ENCODE results near the gene ZNF839. TPM values are rescaled to one million over a fixed set of nuclear protein-coding genes. Genes with fewer than 3 reads are reported as not detected.

ZNF839 gene
- total and polyA plus RNA-seq, 2 of the 4 experiments (the other 2 are of a cell fraction), result 5.7 to 10.7 TPM

DNA sequence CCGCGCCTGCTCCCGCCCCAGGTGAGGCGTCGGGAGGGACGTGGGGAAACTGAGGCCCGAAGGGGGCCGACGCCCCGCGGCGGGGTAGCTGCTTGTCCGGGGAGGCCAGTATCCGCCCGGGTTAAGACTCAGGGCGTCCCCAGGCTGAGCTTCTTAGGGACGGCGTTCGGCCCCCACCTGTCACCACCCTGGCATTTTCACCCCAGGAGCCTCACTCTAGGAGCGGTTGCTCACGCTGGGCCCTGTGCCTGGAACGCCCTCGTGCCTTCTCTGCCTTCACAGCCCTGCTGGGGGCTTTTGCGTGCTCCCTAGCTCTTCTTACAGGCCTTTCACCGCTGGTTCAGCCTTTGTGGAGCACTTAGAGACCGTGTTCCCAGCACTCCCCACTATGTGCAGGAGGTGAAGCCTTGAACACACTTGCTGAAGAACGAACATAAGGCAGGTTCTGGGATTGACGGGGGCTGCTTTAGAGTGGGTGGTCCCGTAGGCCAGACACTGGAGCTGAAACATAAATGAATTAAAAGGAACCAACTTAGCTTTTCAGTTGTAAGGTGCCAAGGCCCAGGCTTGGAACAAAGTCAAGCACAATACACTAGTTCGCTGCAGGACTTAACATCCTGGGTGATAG is 601 bp downstream of the ZNF839 start:
- in situ Hi-C loops (cut with MboI; ENCODE audit: low sequenced_read_pairs) (loop anchor here (25.0 kb wide), 3 partner anchors 233 to 558 kb away; partner anchors contain the start of genes DYNC1H1, HSP90AA1 and PPP2R5C), intact Hi-C loops (cut with micrococcal nuclease) (no loop called here), dilution Hi-C loops (cut with HindIII; ENCODE audit: low sequenced_read_pairs, unreplicated experiment) (no loop called here)
- H3K9ac ChIP-seq (ENCODE audit: low read depth, low read length), result peak overlapping the region; percentile 94
- no peak overlapping the region for H2BK20ac ChIP-seq (ENCODE audit: low read depth, low read length)
- H3K4me1 ChIP-seq (ENCODE audit: control insufficient read depth, insufficient read depth, low read length), result peaks cover 15% of the 10 kb centered on the region
- no TSS peak for BruUV-seq (replicated peaks)
- peak overlapping the region; percentile 97 to 100 for H4K8ac ChIP-seq (ENCODE audit: low read depth in 2 of 2, low read length in 2 of 2)
- H3K9me3 ChIP-seq (ENCODE audit: control insufficient read depth, insufficient read depth, low read length), result no peaks in the 10 kb centered on the region
- H4K5ac ChIP-seq (ENCODE audit: low read depth, low read length), result peak overlapping the region; percentile 95
- H2BK5ac ChIP-seq (ENCODE audit: low read depth, low read length, poor library complexity, severe bottlenecking), result peak overlapping the region; percentile 25
- peak overlapping the region; percentile 78 for H3K4me3 ChIP-seq (ENCODE audit: insufficient read depth, low read depth, low read length)
- peak overlapping the region; percentile 96 for H2AFZ ChIP-seq (replicated peaks; ENCODE audit: low read length, poor library complexity)
- peak overlapping the region; percentile 52; the same call in 1 of the 2 replicates for H2BK120ac ChIP-seq (ENCODE audit: low read depth, low read length)
- DNase-seq (peak; percentile 56), ATAC-seq (ENCODE audit: low read depth) (peak; percentile 21)
- peak overlapping the region; percentile 91 for H2AK5ac ChIP-seq (ENCODE audit: low read depth, low read length)
- peak overlapping the region; percentile 87 for H4K91ac ChIP-seq (ENCODE audit: insufficient read depth, low read depth, low read length)
- peak overlapping the region; percentile 86 for H3K56ac ChIP-seq (ENCODE audit: extremely low read depth, insufficient read depth, low read length)
- H3K9me1 ChIP-seq (ENCODE audit: insufficient read depth, low read length), result peaks cover 20% of the 10 kb centered on the region
- no peak for TF ChIP-seq RCOR1 (IDR thresholded peaks at IDR 0.05; ENCODE audit: insufficient replicate concordance, low read length)
- TF ChIP-seq, protein P1, sequence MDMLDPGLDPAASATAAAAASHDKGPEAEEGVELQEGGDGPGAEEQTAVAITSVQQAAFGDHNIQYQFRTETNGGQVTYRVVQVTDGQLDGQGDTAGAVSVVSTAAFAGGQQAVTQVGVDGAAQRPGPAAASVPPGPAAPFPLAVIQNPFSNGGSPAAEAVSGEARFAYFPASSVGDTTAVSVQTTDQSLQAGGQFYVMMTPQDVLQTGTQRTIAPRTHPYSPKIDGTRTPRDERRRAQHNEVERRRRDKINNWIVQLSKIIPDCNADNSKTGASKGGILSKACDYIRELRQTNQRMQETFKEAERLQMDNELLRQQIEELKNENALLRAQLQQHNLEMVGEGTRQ (IDR thresholded peaks at IDR 0.05; ENCODE audit: low read depth, low read length), result peak; percentile 11; the same call in 1 of the 2 replicates
- 0 out of 2 replicates have a peak overlapping the region, but pooled peaks have one; percentile 27 for H3K18ac ChIP-seq (ENCODE audit: low read depth, low read length)
- peak overlapping the region; percentile 98 for H3K4ac ChIP-seq (ENCODE audit: low read depth, low read length)
- no peaks in the 10 kb centered on the region for H4K20me1 ChIP-seq (ENCODE audit: insufficient read depth, low read length)
- H2BK15ac ChIP-seq (ENCODE audit: low read depth, low read length), result no peak overlapping the region
- H3K36me3 ChIP-seq (ENCODE audit: control insufficient read depth, insufficient read depth, low read length), result no peaks in the 10 kb centered on the region
- WGBS, 2 experiments (ENCODE audit: extremely low coverage in 2 of 2, insufficient read length in 1 of 2), result 6% methylated on average over 11 of the region's 30 CpGs; no CpG with 5 or more reads in 1 of the 2 experiments
- H3K4me2 ChIP-seq (ENCODE audit: low read depth, low read length), result peak overlapping the region; percentile 95
- CTCF ChIA-PET, result no interaction called here
- H2AK9ac ChIP-seq (replicated peaks; ENCODE audit: low read depth, low read length, poor library complexity), result peak overlapping the region; percentile 96
- H3K23ac ChIP-seq (ENCODE audit: low read depth, low read length), result peak overlapping the region; percentile 97
- peaks cover 14 to 35% of the 10 kb centered on the region in 2 experiments for H3K79me1 ChIP-seq (ENCODE audit: low read depth in 1 of 2, low read length in 2 of 2)
- H3K27me3 ChIP-seq (ENCODE audit: control insufficient read depth, insufficient read depth, low read length), result no peaks in the 10 kb centered on the region
- POLR2A ChIA-PET (ENCODE audit: unreplicated experiment), result no interaction called here
- peak overlapping the region; percentile 63 for H3K27ac ChIP-seq (ENCODE audit: insufficient read depth, low read length)
- H3K14ac ChIP-seq (replicated peaks; ENCODE audit: low read depth, low read length), result peak overlapping the region; percentile 98

Measured in IMR-90 (cell line).